Heart left ventricle (tissue), 13 donors: Measurements from ENCODE around the gene PTPRM.

Source experiments
- CTCF ChIP-seq, 12 donors: fragments of 200-600 bp; sonication (generic) in 4 of 12; IDR thresholded peaks; one replicate each; pipeline versions ENCODE4 v1.5.0 to v1.8.0; 2018 to 2022; ENCODE audit warnings: antibody characterized with exemption in 12 of 12, mild to moderate bottlenecking in 5 of 12
- POLR2A ChIP-seq, 2 donors: fragments of 450-650 bp; IDR thresholded peaks; one replicate each; pipeline ENCODE4 v1.6.1; 2017; ENCODE audit warnings: antibody characterized with exemption in 2 of 2, mild to moderate bottlenecking in 2 of 2, moderate library complexity in 2 of 2
- donor health status: ischemic (EF 13 %, LVEDD 7.1; RV severe dilation, severe dysfunction).
- donor health status: DM: no; HTN: yes; CAD: no.
- donor health status: DM: no; HTN: no; CAD: no.
- donor health status: ischemic (EF 25% LVEDD 6.9; RV normal size, moderate dysfunction).
- donor health status: ischemic (EF 25% LVEDD 5.7; RV mildly dilated, moderate dysfunction).
- donor health status: ischemic (EF 35%, LVEDD 5.7; RV mildly dilated, moderate dysfunction).
- donor health status: nonischemic (EF 11% LVEDD 7.7; RV severe dilation, severe dysfunction).
- donor health status: DM: yes; HTN: yes; CAD: no.
- donor health status: PGD.
- donor health status: ischemic (EF 29% LVEDD 5.4; RV normal size, mild dysfunction).
- donor health status: nonischemic (EF 23%, LVEDD 6.1; RV moderate dilation, normal function).

GRCh38 chr18:8373486-8373885 lies 806.4 kb downstream of the PTPRM start:
- TF ChIP-seq CTCF (IDR thresholded peaks at IDR 0.05), result no peak
- TF ChIP-seq POLR2A (IDR thresholded peaks at IDR 0.05), result no peak
